Uterus (tissue), 4 donors: ENCODE data around the gene CYB561. TPM values are rescaled to one million over a fixed set of nuclear protein-coding genes. Genes with fewer than 3 reads are reported as not detected.
A peak's percentile ranks its signal among the peaks of the same experiment; 100 is the strongest.

Experiments used
- DNase-seq, 2 donors: peaks; one replicate each; pipeline ENCODE4 v3.0.0-alpha.2; 2019 to 2020
- H3K27ac ChIP-seq, 2 donors: fragments of 200-600 bp; sonication (generic); 1 replicate in 1 of 2; 2 replicates in 1 of 2; pipeline ENCODE4 v1.5.1; 2016 to 2018
- H3K27me3 ChIP-seq, 2 donors: fragments of 200-600 bp; sonication (generic); one replicate each; pipeline ENCODE4 v1.5.1; 2018 to 2019; ENCODE audit warnings: control low read depth in 1 of 2
- H3K36me3 ChIP-seq, 2 donors: fragments of 200-600 bp; sonication (generic); one replicate each; pipeline ENCODE4 v1.5.1; 2019; ENCODE audit warnings: control low read depth in 1 of 2
- H3K4me1 ChIP-seq, 2 donors: fragments of 200-600 bp; sonication (generic); one replicate each; pipeline ENCODE4 v1.5.1; 2018 to 2019; ENCODE audit warnings: control low read depth in 1 of 2
- H3K4me3 ChIP-seq, 2 donors: fragments of 200-600 bp; sonication (generic); 1 replicate in 1 of 2; 2 replicates in 1 of 2; pipeline ENCODE4 v1.5.1; 2018 to 2019; ENCODE audit warnings: mild to moderate bottlenecking in 1 of 2
- H3K9me3 ChIP-seq, 2 donors: fragments of 200-600 bp; sonication (generic); one replicate each; pipeline ENCODE4 v1.5.1; 2019; ENCODE audit warnings: control low read depth in 1 of 2
- CTCF ChIP-seq, 4 experiments: fragments of 200-600 bp in 2 of 4; fragments of 450-650 bp in 2 of 4; sonication (generic) in 2 of 4; IDR thresholded peaks; one replicate each; pipeline ENCODE4 v1.5.1; 2016 to 2019; ENCODE audit warnings: antibody characterized with exemption in 4 of 4, mild to moderate bottlenecking in 2 of 4, moderate library complexity in 1 of 4
- POLR2A ChIP-seq, 2 donors: fragments of 450-650 bp; IDR thresholded peaks; one replicate each; pipeline ENCODE4 v1.6.1; 2016; ENCODE audit warnings: antibody characterized with exemption in 2 of 2, mild to moderate bottlenecking in 1 of 2, moderate library complexity in 1 of 2
- intact Hi-C: fragments of 100-400 bp; cut with DNase I; formaldehyde crosslinking; loops from one replicate; pipeline ENCODE4 v1.15.1; 2023; ENCODE audit warnings: low total_unique reads
- total RNA-seq, 4 donors: library from RNA; depleted of rRNA in 3 of 4; stranded (reverse); fragments of >200 nt in 3 of 4; gene quantifications; one replicate each; pipeline versions ENCODE4 v1.1.0 to v1.2.4, GENCODE V29; 2014 to 2023
- donor health status: DM: yes; HTN: yes; CAD: no.

Gene CYB561
- total RNA-seq, 4 donors from 2014 or later: 15.0 to 19.5 (median 16.5) TPM

GRCh38 chr17:63412234-63412633 lies 33.9 kb downstream of the CYB561 start:
- Histone ChIP-seq H3K4me1 (no peaks in the 10 kb centered on the region), H3K4me3 (no peak overlapping the region), H3K27me3 (no peaks in the 10 kb centered on the region), H3K36me3 (no peaks in the 10 kb centered on the region), H3K27ac (no peak overlapping the region), H3K9me3 (no peaks in the 10 kb centered on the region)
- no peak for DNase-seq
- intact Hi-C loops: no loop called here
- TF ChIP-seq CTCF (IDR thresholded peaks at IDR 0.05) (no peak), POLR2A (IDR thresholded peaks at IDR 0.05) (no peak)

GRCh38 chr17:63407741-63408330 lies 38.3 kb downstream of the CYB561 start:
- H3K36me3 ChIP-seq: no peaks in the 10 kb centered on the region
- intact Hi-C loops: loop anchor here (5.0 kb wide), 1 partner anchor 706 kb away; no protein-coding TSS in a partner anchor
- H3K4me3 ChIP-seq: no peak overlapping the region
- TF ChIP-seq POLR2A (IDR thresholded peaks at IDR 0.05) (no peak), CTCF (IDR thresholded peaks at IDR 0.05) (no peak)
- H3K27ac ChIP-seq: no peak overlapping the region
- no peaks in the 10 kb centered on the region for H3K4me1 ChIP-seq
- H3K9me3 ChIP-seq: no peaks in the 10 kb centered on the region
- H3K27me3 ChIP-seq: no peaks in the 10 kb centered on the region
- no peak for DNase-seq

GRCh38 chr17:63406689-63407330 lies 39.3 kb downstream of the CYB561 start:
- DNase-seq: peak; percentile 60 to 82
- no peaks in the 10 kb centered on the region for H3K36me3 ChIP-seq
- H3K27ac ChIP-seq: no peak overlapping the region
- TF ChIP-seq POLR2A (IDR thresholded peaks at IDR 0.05): no peak
- TF ChIP-seq CTCF (IDR thresholded peaks at IDR 0.05): peak; percentile 78 to 85 (median 84)
- no peak overlapping the region for H3K4me3 ChIP-seq
- H3K9me3 ChIP-seq: no peaks in the 10 kb centered on the region
- intact Hi-C loops: loop anchor here (5.0 kb wide), 1 partner anchor 705 kb away; no protein-coding TSS in a partner anchor
- H3K4me1 ChIP-seq: no peaks in the 10 kb centered on the region
- no peaks in the 10 kb centered on the region for H3K27me3 ChIP-seq

- peak overlapping the region in 1 of 2 donors; percentile 39 for H3K27ac ChIP-seq
- H3K36me3 ChIP-seq: no peaks in the 10 kb centered on the region
- no peak overlapping the region for H3K4me3 ChIP-seq
- H3K9me3 ChIP-seq: no peaks in the 10 kb centered on the region
- H3K27me3 ChIP-seq: no peaks in the 10 kb centered on the region
- TF ChIP-seq CTCF (IDR thresholded peaks at IDR 0.05): peak; percentile 56 to 58 (median 57)
- TF ChIP-seq POLR2A (IDR thresholded peaks at IDR 0.05): no peak
- intact Hi-C loops: loop anchor here (5.0 kb wide), 1 partner anchor 704 kb away; no protein-coding TSS in a partner anchor
- no peaks in the 10 kb centered on the region for H3K4me1 ChIP-seq
- DNase-seq: no peak
These were observed 40.3 kb downstream of the CYB561 start for GRCh38 chr17:63405741-63406261.

GRCh38 chr17:63405020-63405419 lies 41.1 kb downstream of the CYB561 start:
- H3K9me3 ChIP-seq: no peaks in the 10 kb centered on the region
- intact Hi-C loops: loop anchor here (5.0 kb wide), 1 partner anchor 703 kb away; no protein-coding TSS in a partner anchor
- no peak for DNase-seq
- H3K36me3 ChIP-seq: no peaks in the 10 kb centered on the region
- no peak overlapping the region for H3K4me3 ChIP-seq
- TF ChIP-seq CTCF (IDR thresholded peaks at IDR 0.05) (no peak), POLR2A (IDR thresholded peaks at IDR 0.05) (no peak)
- no peak overlapping the region for H3K27ac ChIP-seq
- no peaks in the 10 kb centered on the region for H3K4me1 ChIP-seq
- H3K27me3 ChIP-seq: no peaks in the 10 kb centered on the region
